Measurements from ENCODE around the gene HAUS1. TPM values are rescaled to one million over a fixed set of nuclear protein-coding genes. Genes with fewer than 3 reads are reported as not detected.
A peak's percentile ranks its signal among the peaks of the same experiment; 100 is the strongest.
"Not testable (repeated sequence)": the region's sequence is repeated elsewhere in the genome, so short reads cannot be mapped to it uniquely, and the experiment has no call there.

The HAUS1 gene
- total and polyA plus RNA-seq, 4 donors = 15.0 to 18.9 (median 16.5) TPM

DNA sequence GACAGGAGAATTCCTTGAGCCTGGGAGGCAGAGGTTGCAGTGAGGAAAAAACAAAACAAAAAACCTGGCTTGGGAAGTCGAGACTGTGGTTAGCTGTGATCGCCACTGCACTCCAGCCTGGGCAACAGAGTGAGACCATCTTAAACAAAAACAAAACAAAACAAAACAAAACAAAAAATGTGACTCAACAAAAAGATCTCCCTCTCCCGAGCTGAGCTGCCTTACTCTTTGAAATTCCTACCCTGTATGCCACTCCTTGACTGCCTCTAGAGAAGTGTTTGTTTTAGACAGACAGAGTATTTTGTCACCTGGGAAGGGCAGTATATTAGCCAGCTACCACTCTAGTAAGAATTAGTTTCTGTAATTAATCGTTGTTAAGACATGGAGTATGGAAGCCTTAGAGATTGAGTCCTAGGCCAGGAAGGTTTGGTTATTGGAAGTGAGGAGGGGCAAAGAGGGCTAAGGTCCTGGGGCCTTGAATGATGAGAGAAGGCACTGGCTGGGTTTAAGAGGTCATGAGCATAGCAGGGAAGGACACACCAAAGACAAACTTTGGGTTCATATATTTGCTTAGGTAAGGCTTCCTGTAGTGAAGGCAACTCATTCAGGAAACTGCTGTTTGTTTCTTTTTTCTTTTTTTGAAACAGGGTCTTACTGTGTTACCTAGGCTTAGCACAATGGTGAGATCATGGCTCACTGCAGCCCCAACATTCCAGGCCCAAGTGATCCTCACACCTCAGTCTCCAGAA is 56.0 kb downstream of the HAUS1 start:
- Histone ChIP-seq H3K36me3 (ENCODE audit: control insufficient read depth in 1 of 2, insufficient read depth in 2 of 2, low read length in 1 of 2) (no peaks in the 10 kb centered on the region), H3K27ac (ENCODE audit: low read depth in 1 of 2, low read length in 2 of 2) (no peak overlapping the region), H3K27me3 (ENCODE audit: control insufficient read depth in 1 of 2, insufficient read depth in 2 of 2, low read length in 1 of 2) (no peaks in the 10 kb centered on the region), H3K4me3 (ENCODE audit: low read length in 2 of 2) (no peak overlapping the region), H3K9me3 (ENCODE audit: control insufficient read depth, low read length) (no peaks in the 10 kb centered on the region), H3K4me1 (ENCODE audit: control insufficient read depth in 1 of 2, insufficient read depth in 2 of 2, low read length in 2 of 2) (no peaks in the 10 kb centered on the region)
- DNase-seq = no peak
- WGBS, 2 donors = 85 to 86% methylated on average over 4 of the region's 4 CpGs
- no peak for ATAC-seq (ENCODE audit: low FRiP score)
- intact Hi-C loops (cut with DNase I) = no loop called here

DNA sequence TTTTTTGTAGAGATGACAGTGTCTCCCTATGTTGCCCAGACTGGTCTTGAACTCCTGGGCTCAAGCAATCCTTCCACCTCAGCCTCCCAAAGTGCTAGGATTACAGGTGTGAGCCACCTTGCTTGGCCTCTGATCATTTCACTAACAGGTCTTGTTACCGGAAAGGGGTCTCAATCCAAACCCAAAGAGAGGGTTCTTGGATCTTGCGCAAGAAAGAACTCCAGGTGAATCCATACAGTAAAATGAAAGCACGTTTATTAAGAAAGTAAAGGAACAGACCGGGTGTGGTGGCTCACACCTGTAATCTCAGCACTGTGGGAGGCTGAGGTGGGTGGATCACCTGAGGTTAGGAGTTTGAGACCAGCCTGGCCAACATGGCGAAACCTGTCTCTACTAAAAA is 56.7 kb downstream of the HAUS1 start:
- H3K4me1 ChIP-seq (ENCODE audit: control insufficient read depth in 1 of 2, insufficient read depth in 2 of 2, low read length in 2 of 2); H3K4me3 ChIP-seq (ENCODE audit: low read length in 2 of 2); H3K27me3 ChIP-seq (ENCODE audit: control insufficient read depth in 1 of 2, insufficient read depth in 2 of 2, low read length in 1 of 2); ATAC-seq (ENCODE audit: low FRiP score); H3K36me3 ChIP-seq (ENCODE audit: control insufficient read depth in 1 of 2, insufficient read depth in 2 of 2, low read length in 1 of 2); intact Hi-C loops (cut with DNase I); H3K27ac ChIP-seq (ENCODE audit: low read depth in 1 of 2, low read length in 2 of 2); H3K9me3 ChIP-seq (ENCODE audit: control insufficient read depth, low read length); DNase-seq: not testable (repeated sequence)
- 97 to 98% methylated on average over 5 of the region's 5 CpGs for WGBS, 2 donors

DNA sequence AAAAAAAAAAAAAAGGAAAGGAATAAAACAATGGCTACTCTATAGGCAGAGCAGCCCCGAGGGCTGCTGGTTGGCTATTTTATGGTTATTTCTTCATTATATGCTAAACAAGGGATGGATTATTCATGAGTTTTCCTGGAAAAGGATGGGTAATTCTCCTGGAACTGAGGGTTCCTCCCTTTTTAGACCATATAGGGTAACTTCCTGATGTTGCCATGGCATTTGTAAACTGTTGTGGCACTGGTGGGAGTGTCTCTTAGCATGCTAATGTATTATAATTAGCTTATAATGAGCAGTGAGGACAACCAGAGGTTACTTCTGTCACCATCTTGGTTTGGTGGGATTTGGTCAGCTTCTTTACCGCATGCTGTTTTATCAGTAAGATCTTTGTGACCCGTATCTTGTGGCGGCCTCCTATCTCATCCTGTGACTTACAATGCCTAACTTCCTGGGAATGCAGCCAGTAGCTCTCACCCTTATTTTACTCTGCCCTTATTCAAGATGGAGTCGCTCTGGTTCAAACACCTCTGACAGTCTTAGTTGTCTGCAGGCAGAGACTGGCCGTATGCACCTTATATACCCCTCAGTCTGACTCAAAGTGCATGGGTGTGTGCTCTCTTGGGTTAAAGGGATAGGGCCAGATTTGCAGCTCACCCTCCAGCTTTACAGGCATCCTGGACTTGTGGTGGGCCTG is 57.7 kb downstream of the HAUS1 start:
- Histone ChIP-seq H3K4me3 (ENCODE audit: low read length in 2 of 2) (no peak overlapping the region), H3K9me3 (ENCODE audit: control insufficient read depth, low read length) (no peaks in the 10 kb centered on the region), H3K4me1 (ENCODE audit: control insufficient read depth in 1 of 2, insufficient read depth in 2 of 2, low read length in 2 of 2) (no peaks in the 10 kb centered on the region), H3K27me3 (ENCODE audit: control insufficient read depth in 1 of 2, insufficient read depth in 2 of 2, low read length in 1 of 2) (no peaks in the 10 kb centered on the region), H3K36me3 (ENCODE audit: control insufficient read depth in 1 of 2, insufficient read depth in 2 of 2, low read length in 1 of 2) (no peaks in the 10 kb centered on the region), H3K27ac (ENCODE audit: low read depth in 1 of 2, low read length in 2 of 2) (no peak overlapping the region)
- WGBS, 2 donors = 84 to 93% methylated on average over 6 of the region's 6 CpGs
- intact Hi-C loops (cut with DNase I) = no loop called here
- DNase-seq (no peak), ATAC-seq (ENCODE audit: low FRiP score) (no peak)

DNA sequence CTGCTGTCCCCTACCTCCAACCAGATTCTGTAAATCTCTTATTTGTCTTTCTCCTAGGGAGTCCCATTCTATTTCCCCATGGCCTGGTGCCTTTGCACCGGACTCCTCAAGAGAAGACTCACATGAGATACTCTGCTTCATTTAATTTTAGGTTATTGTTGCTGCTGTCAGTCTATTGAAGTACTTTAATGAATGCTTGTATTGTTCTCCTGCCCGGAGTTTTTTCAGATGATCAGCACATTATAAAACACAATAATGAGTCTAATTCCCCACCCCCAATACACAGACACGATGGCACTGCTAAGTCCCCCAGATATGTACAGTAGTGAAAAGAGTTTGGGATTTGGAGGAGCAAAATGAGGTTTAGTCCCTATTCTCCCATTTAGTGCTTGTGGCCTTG is 58.9 kb downstream of the HAUS1 start:
- DNase-seq (no peak), ATAC-seq (ENCODE audit: low FRiP score) (no peak)
- intact Hi-C loops (cut with DNase I) = no loop called here
- 90% methylated on average over 3 of the region's 3 CpGs for WGBS, 2 donors
- no peak overlapping the region for H3K4me3 ChIP-seq (ENCODE audit: low read length in 2 of 2)
- H3K4me1 ChIP-seq (ENCODE audit: control insufficient read depth in 1 of 2, insufficient read depth in 2 of 2, low read length in 2 of 2) = no peaks in the 10 kb centered on the region
- H3K9me3 ChIP-seq (ENCODE audit: control insufficient read depth, low read length) = no peaks in the 10 kb centered on the region
- no peaks in the 10 kb centered on the region for H3K36me3 ChIP-seq (ENCODE audit: control insufficient read depth in 1 of 2, insufficient read depth in 2 of 2, low read length in 1 of 2)
- no peaks in the 10 kb centered on the region for H3K27me3 ChIP-seq (ENCODE audit: control insufficient read depth in 1 of 2, insufficient read depth in 2 of 2, low read length in 1 of 2)
- no peak overlapping the region for H3K27ac ChIP-seq (ENCODE audit: low read depth in 1 of 2, low read length in 2 of 2)

DNA sequence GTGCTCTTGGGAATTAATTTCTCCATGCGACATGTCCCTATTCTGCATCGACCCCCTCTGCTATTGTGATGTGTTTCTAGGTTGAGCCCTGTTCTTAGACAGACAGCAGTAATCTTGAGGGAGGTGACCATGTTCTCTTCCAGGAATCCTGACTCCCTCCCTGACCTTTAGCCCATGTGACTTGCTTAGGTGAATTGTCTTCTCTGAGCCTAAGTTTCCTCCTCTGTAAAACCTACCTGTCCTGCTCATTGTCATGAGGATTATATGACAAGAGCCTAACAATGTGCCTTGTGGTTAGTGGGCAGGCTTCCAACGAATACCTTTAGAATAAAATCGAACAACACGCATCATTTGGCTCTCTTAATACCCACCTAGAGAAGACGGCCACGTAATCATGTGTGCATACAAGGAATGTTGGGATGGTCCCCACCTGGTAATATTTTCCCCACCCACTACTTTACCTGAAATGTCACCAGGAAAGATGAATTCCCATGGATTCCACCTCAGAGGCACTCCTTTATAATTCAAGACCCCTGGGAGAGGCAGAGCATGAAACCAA is 59.8 kb downstream of the HAUS1 start:
- Histone ChIP-seq H3K9me3 (ENCODE audit: control insufficient read depth, low read length) (no peaks in the 10 kb centered on the region), H3K27ac (ENCODE audit: low read depth in 1 of 2, low read length in 2 of 2) (no peak overlapping the region), H3K4me1 (ENCODE audit: control insufficient read depth in 1 of 2, insufficient read depth in 2 of 2, low read length in 2 of 2) (no peaks in the 10 kb centered on the region), H3K27me3 (ENCODE audit: control insufficient read depth in 1 of 2, insufficient read depth in 2 of 2, low read length in 1 of 2) (no peaks in the 10 kb centered on the region), H3K36me3 (ENCODE audit: control insufficient read depth in 1 of 2, insufficient read depth in 2 of 2, low read length in 1 of 2) (no peaks in the 10 kb centered on the region), H3K4me3 (ENCODE audit: low read length in 2 of 2) (no peak overlapping the region)
- ATAC-seq (ENCODE audit: low FRiP score) (no peak), DNase-seq (no peak)
- 89% methylated on average over 7 of the region's 7 CpGs for WGBS, 2 donors
- intact Hi-C loops (cut with DNase I) = no loop called here

DNA sequence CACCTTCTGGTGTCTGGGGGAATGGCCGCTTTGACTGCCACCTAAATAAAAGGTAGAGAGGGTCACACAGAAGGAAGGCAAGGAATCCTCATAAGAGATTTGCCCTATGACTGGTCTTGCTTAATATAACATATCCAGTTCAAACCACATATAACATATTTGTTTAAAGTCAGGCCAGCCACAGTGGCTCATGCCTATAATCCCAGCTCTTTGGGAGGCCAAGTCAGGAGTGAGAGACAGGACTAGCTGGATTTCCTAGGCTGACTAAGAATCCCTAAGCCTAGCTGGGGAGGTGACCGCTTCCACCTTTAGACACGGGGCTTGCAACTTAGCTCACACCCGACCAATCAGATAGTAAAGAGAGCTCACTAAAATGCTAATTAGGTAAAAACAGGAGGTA is 60.3 kb downstream of the HAUS1 start:
- ATAC-seq (ENCODE audit: low FRiP score); H3K9me3 ChIP-seq (ENCODE audit: control insufficient read depth, low read length); DNase-seq; H3K27ac ChIP-seq (ENCODE audit: low read depth in 1 of 2, low read length in 2 of 2); H3K36me3 ChIP-seq (ENCODE audit: control insufficient read depth in 1 of 2, insufficient read depth in 2 of 2, low read length in 1 of 2); H3K27me3 ChIP-seq (ENCODE audit: control insufficient read depth in 1 of 2, insufficient read depth in 2 of 2, low read length in 1 of 2); intact Hi-C loops (cut with DNase I); H3K4me3 ChIP-seq (ENCODE audit: low read length in 2 of 2); H3K4me1 ChIP-seq (ENCODE audit: control insufficient read depth in 1 of 2, insufficient read depth in 2 of 2, low read length in 2 of 2): not testable (repeated sequence)
- whole genome bisulfite sequencing, 2 donors = 71 to 85% methylated on average over 4 of the region's 4 CpGs

DNA sequence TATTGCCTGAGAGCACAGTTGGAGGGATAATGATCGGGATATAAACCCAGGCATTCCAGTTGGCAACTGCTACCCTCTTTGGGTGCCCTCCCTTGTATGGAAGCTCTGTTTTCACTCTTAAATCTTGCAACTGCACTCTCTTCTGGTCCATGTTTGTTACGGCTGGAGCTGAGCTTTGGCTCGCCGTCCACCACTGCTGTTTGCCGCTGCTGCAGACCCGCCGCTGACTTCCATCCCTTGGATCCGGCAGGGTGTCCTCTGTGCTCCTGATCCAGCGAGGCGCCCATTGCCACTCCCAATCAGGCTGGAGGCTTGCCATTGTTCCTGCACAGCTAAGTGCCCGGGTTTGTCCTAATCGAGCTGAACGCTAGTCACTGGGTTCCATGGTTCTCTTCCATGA is 60.7 kb downstream of the HAUS1 start:
- H3K36me3 ChIP-seq (ENCODE audit: control insufficient read depth in 1 of 2, insufficient read depth in 2 of 2, low read length in 1 of 2) = no peaks in the 10 kb centered on the region
- DNase-seq (no peak), ATAC-seq (ENCODE audit: low FRiP score) (no peak)
- H3K9me3 ChIP-seq (ENCODE audit: control insufficient read depth, low read length) = no peaks in the 10 kb centered on the region
- no peaks in the 10 kb centered on the region for H3K4me1 ChIP-seq (ENCODE audit: control insufficient read depth in 1 of 2, insufficient read depth in 2 of 2, low read length in 2 of 2)
- 94% methylated on average over 13 of the region's 13 CpGs for WGBS, 2 donors
- intact Hi-C loops (cut with DNase I) = no loop called here
- no peak overlapping the region for H3K4me3 ChIP-seq (ENCODE audit: low read length in 2 of 2)
- no peaks in the 10 kb centered on the region for H3K27me3 ChIP-seq (ENCODE audit: control insufficient read depth in 1 of 2, insufficient read depth in 2 of 2, low read length in 1 of 2)
- H3K27ac ChIP-seq (ENCODE audit: low read depth in 1 of 2, low read length in 2 of 2) = no peak overlapping the region

DNA sequence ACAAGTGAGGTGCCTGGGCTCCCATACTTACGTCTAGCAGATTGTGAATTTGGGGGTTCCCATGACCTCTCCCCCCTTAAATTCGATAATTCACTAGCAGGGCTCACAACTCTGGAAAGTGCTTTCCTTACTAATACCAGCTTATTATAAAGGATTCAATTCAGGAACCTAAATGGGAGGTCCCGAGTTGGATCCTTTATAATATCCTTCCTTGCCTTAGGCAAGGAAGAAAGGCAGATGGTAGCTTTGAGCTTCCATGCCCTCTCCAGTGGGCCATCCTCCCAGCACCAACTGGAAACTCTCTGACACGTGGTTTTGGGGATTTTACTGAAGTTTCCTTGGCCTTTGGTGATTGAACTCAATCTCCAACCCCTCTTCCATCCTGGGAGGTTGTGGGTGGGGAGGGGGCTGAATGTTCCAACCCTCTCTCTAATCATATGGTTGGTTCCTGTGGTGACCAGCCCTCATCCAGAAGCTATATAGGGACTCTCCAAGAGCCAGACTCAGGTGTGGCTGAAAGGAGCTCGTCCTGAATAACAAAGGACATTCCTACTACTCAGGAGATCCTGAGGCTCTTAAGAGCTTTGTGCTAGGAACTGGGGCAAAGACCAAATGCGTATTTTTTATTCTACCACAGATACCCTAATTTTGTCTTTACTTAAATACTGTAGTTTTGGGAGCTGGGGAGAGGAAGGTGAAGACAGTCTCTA is 62.2 kb downstream of the HAUS1 start:
- Histone ChIP-seq H3K4me1 (ENCODE audit: control insufficient read depth in 1 of 2, insufficient read depth in 2 of 2, low read length in 2 of 2) (no peaks in the 10 kb centered on the region), H3K9me3 (ENCODE audit: control insufficient read depth, low read length) (no peaks in the 10 kb centered on the region), H3K27me3 (ENCODE audit: control insufficient read depth in 1 of 2, insufficient read depth in 2 of 2, low read length in 1 of 2) (no peaks in the 10 kb centered on the region), H3K27ac (ENCODE audit: low read depth in 1 of 2, low read length in 2 of 2) (no peak overlapping the region), H3K4me3 (ENCODE audit: low read length in 2 of 2) (no peak overlapping the region), H3K36me3 (ENCODE audit: control insufficient read depth in 1 of 2, insufficient read depth in 2 of 2, low read length in 1 of 2) (no peaks in the 10 kb centered on the region)
- no peak for ATAC-seq (ENCODE audit: low FRiP score)
- peak in 1 of 2 donors; percentile 5 for DNase-seq
- WGBS, 2 donors = 72 to 73% methylated on average over 6 of the region's 6 CpGs
- intact Hi-C loops (cut with DNase I) = no loop called here

Data from aorta (tissue), 5 donors.